WTC11 (cell line): ENCODE measurements around the gene ZCWPW1. TPM values are rescaled to one million over a fixed set of nuclear protein-coding genes. Genes with fewer than 3 reads are reported as not detected.

Source experiments
- ATAC-seq: fragments of 200-7000 bp; cut with Tn5 transposase; 2 replicates; pipeline ENCODE4 v1.10.0; 2021; ENCODE audit warnings: mild to moderate bottlenecking, moderate library complexity
- CTCF ChIA-PET: fragments of 300-600 bp; sonication (Branson Sonifier 250); formaldehyde crosslinking; loops from one replicate; lab custom pipeline; 2021; ENCODE audit warnings: antibody characterized with exemption; lab: Charles Lee
- POLR2A ChIA-PET: fragments of 350-600 bp; sonication (Branson Sonifier 250); formaldehyde crosslinking; loops from one replicate; lab custom pipeline; 2021; ENCODE audit warnings: antibody characterized with exemption; lab: Charles Lee
- DNase-seq: peaks from one replicate; pipeline ENCODE4 v3.0.0; 2021; ENCODE audit warnings: low spot score
- H3K27ac Mint-ChIP-seq: 2 replicates; pipeline ENCODE4 v1.8.0; 2021; ENCODE audit warnings: mixed read lengths
- H3K27me3 Mint-ChIP-seq: 2 replicates; pipeline ENCODE4 v1.8.0; 2021; ENCODE audit warnings: low read depth, mild to moderate bottlenecking, moderate library complexity, mixed read lengths
- H3K36me3 Mint-ChIP-seq: 2 replicates; pipeline ENCODE4 v1.8.0; 2021; ENCODE audit warnings: mixed read lengths
- H3K4me1 Mint-ChIP-seq: 2 replicates; pipeline ENCODE4 v1.8.0; 2022; ENCODE audit warnings: mixed read lengths
- H3K4me3 Mint-ChIP-seq: 2 replicates; pipeline ENCODE4 v1.8.0; 2021; ENCODE audit warnings: mild to moderate bottlenecking, moderate library complexity, mixed read lengths
- H3K9me3 Mint-ChIP-seq: 2 replicates; pipeline ENCODE4 v1.8.0; 2021; ENCODE audit warnings: mixed read lengths
- AFF4 ChIP-seq: sonication (generic); formaldehyde crosslinking; IDR thresholded peaks from 2 replicates; pipeline ENCODE4 v1.8.1; 2023; ENCODE audit warnings: mild to moderate bottlenecking, missing genetic modification reagents, borderline replicate concordance
- ATF3 ChIP-seq: sonication (generic); formaldehyde crosslinking; conservative IDR thresholded peaks from 2 replicates; pipeline ENCODE4 v1.8.1; 2022; ENCODE audit warnings: mild to moderate bottlenecking, missing genetic modification reagents
- CREM ChIP-seq: sonication (generic); formaldehyde crosslinking; IDR thresholded peaks from 2 replicates; pipeline ENCODE4 v1.8.1; 2022; ENCODE audit warnings: mild to moderate bottlenecking, missing genetic modification reagents, moderate library complexity
- CTCF ChIP-seq: fragments of 200-600 bp; IDR thresholded peaks from 2 replicates; pipeline ENCODE4 v1.8.0; 2022; ENCODE audit warnings: antibody characterized with exemption
- E2F4 ChIP-seq: sonication (generic); formaldehyde crosslinking; IDR thresholded peaks from 2 replicates; pipeline ENCODE4 v1.8.1; 2022; ENCODE audit warnings: low read depth, mild to moderate bottlenecking, moderate library complexity, missing genetic modification reagents, borderline replicate concordance
- ESRRA ChIP-seq: sonication (generic); formaldehyde crosslinking; IDR thresholded peaks from 2 replicates; pipeline ENCODE4 v1.8.1; 2022; ENCODE audit warnings: mild to moderate bottlenecking, missing genetic modification reagents, borderline replicate concordance
- FOXP1 ChIP-seq: sonication (generic); formaldehyde crosslinking; IDR thresholded peaks from 2 replicates; pipeline ENCODE4 v1.8.0; 2022; ENCODE audit warnings: missing genetic modification reagents, mild to moderate bottlenecking, moderate library complexity, borderline replicate concordance
- IRF2 ChIP-seq: sonication (generic); formaldehyde crosslinking; IDR thresholded peaks from 2 replicates; pipeline ENCODE4 v1.8.0; 2022; ENCODE audit warnings: low read depth, missing genetic modification reagents, borderline replicate concordance
- MXD4 ChIP-seq: fragments of 250-450 bp; sonication (Bioruptor Pico); IDR thresholded peaks from 2 replicates; pipeline ENCODE4 v1.8.0; 2021; ENCODE audit warnings: mild to moderate bottlenecking, moderate library complexity, borderline replicate concordance
- NFYB ChIP-seq: sonication (generic); formaldehyde crosslinking; conservative IDR thresholded peaks from 2 replicates; pipeline ENCODE4 v1.8.0; 2022; ENCODE audit warnings: low read depth, missing genetic modification reagents
- NR3C1 ChIP-seq: sonication (generic); formaldehyde crosslinking; conservative IDR thresholded peaks from 2 replicates; pipeline ENCODE4 v1.8.1; 2023; ENCODE audit warnings: low read depth, mild to moderate bottlenecking, missing genetic modification reagents
- PREB ChIP-seq: sonication (generic); formaldehyde crosslinking; IDR thresholded peaks from 2 replicates; pipeline ENCODE4 v1.8.1; 2022; ENCODE audit warnings: mild to moderate bottlenecking, missing genetic modification reagents, moderate library complexity, borderline replicate concordance
- PRRX2 ChIP-seq: fragments of 250-450 bp; sonication (Bioruptor Pico); IDR thresholded peaks from 2 replicates; pipeline ENCODE4 v1.8.0; 2021; ENCODE audit warnings: mild to moderate bottlenecking
- TEAD1 ChIP-seq: sonication (generic); formaldehyde crosslinking; IDR thresholded peaks from 2 replicates; pipeline ENCODE4 v1.8.0; 2022; ENCODE audit warnings: mild to moderate bottlenecking, missing genetic modification reagents
- TP53 ChIP-seq: sonication (generic); formaldehyde crosslinking; IDR thresholded peaks from 2 replicates; pipeline ENCODE4 v1.8.1; 2023; ENCODE audit warnings: mild to moderate bottlenecking, missing genetic modification reagents
- ZNF138 ChIP-seq: sonication (generic); formaldehyde crosslinking; conservative IDR thresholded peaks from 2 replicates; pipeline ENCODE4 v1.8.1; 2022; ENCODE audit warnings: mild to moderate bottlenecking, moderate library complexity, missing genetic modification reagents
- ZNF512 ChIP-seq: sonication (generic); formaldehyde crosslinking; IDR thresholded peaks from 2 replicates; pipeline ENCODE4 v1.8.1; 2022; ENCODE audit warnings: missing genetic modification reagents, borderline replicate concordance
- ZSCAN18 ChIP-seq: fragments of 250-450 bp; sonication (Bioruptor Pico); IDR thresholded peaks from 2 replicates; pipeline ENCODE4 v2.1.2; 2022; ENCODE audit warnings: mild to moderate bottlenecking, moderate library complexity
- total RNA-seq: library from RNA; stranded (reverse); gene quantifications from 3 replicates; pipeline ENCODE4 v1.2.3, GENCODE V29; 2021

Gene ZCWPW1
- total RNA-seq, 1 experiment from 2014 or later = 1.4 TPM

GRCh38 chr7:100401811-100402210 lies 26.7 kb downstream of the ZCWPW1 start:
- DNase-seq = no peak
- POLR2A ChIA-PET = interaction anchor here (2.2 kb wide), 1 partner anchor 27 kb away, joined by 9 read pairs; the partner anchor contains the start of gene ZCWPW1
- ATAC-seq = no peak
- Mint-ChIP-seq H3K4me1 (peaks cover 12% of the 10 kb centered on the region), H3K27me3 (peaks cover 32% of the 10 kb centered on the region), H3K27ac (no peak overlapping the region), H3K36me3 (no peaks in the 10 kb centered on the region), H3K9me3 (no peaks in the 10 kb centered on the region), H3K4me3 (no peak overlapping the region)
- no peak for TF ChIP-seq PRRX2 (CRISPR knock-in tag)
- no peak for TF ChIP-seq NFYB (CRISPR knock-in tag)
- no peak for TF ChIP-seq TP53 (CRISPR knock-in tag)
- TF ChIP-seq ZSCAN18 (CRISPR knock-in tag) = no peak
- no peak for TF ChIP-seq ZNF512 (CRISPR knock-in tag)
- TF ChIP-seq FOXP1 = no peak
- no peak for TF ChIP-seq MXD4 (CRISPR knock-in tag)
- TF ChIP-seq ESRRA (CRISPR knock-in tag) = no peak
- no peak for TF ChIP-seq ATF3 (CRISPR knock-in tag)
- no peak for TF ChIP-seq NR3C1
- TF ChIP-seq TEAD1 = no peak
- TF ChIP-seq E2F4 = no peak
- no peak for TF ChIP-seq IRF2 (CRISPR knock-in tag)
- no peak for TF ChIP-seq AFF4 (CRISPR knock-in tag)
- no peak for TF ChIP-seq PREB (CRISPR knock-in tag)
- no peak for TF ChIP-seq CTCF
- TF ChIP-seq ZNF138 = no peak
- no peak for TF ChIP-seq CREM
- CTCF ChIA-PET = interaction anchor here (1.5 to 1.9 kb wide), 2 partner anchors 8 to 54 kb away, joined by 4 to 9 read pairs; no protein-coding TSS in a partner anchor
